OCI-LY3 (cell line): ENCODE measurements around the gene ZBTB42.

Experiments used
- EZH2phosphoT487 ChIP-seq: fragments of 200-600 bp; shearing (Covaris generic); IDR thresholded peaks from 2 replicates; pipeline ENCODE4 v1.6.1; 2018; ENCODE audit warnings: antibody characterized with exemption, mixed run types, low read depth
- TF ChIP-seq, protein P1 (sequence below): fragments of 200-600, 300-600 bp; sonication (generic); IDR thresholded peaks from 2 replicates; pipeline ENCODE4 v1.5.1; 2014; ENCODE audit warnings: antibody characterized with exemption, low read length, low read depth

DNA sequence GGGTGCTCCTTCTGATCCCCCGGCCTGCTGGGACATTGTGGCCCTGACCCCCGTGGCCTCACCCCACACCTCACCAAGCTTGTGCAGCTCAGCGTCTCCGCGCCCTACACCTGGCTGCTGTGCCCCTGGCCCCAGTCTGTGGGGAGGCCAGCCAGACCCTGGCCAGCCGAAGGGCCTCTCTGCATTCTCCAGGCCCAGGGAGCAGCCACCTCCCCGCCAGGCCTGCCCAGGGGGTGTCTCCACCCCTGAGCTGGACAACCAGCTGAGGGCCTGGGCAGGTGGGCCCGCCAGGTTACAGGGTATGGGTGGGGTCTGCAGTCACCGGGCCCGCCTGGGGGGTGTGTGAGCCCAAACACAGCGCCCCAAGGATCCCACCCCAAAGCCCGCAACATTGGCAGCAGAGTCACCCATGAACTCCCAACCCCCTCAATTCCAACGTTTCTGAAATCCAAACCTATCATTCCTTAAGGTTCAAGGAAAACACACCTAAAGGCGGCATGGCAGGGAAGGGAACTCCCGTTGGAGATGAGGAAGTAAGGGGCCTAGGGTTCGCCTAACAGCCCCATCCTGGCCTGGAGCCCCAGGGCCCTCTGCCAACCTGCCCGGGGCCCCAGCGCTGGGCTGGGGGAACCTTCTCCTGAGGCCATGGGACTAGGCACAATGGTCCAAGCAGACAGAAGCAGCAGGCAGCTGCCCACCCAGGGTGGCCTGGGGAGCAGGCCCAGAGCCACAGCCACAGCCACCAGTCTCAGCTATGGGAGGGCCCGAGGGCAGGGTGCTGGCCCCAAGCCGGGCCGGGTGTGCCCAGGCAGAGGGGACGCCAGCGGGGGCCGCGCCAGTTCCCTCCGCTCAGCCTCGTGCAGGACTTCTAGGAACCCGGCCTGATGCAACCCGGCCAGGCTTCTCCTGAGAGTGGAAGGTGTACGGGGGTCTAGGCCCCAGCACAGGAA, 13.9 kb upstream of the ZBTB42 start:
- TF ChIP-seq, protein P1, sequence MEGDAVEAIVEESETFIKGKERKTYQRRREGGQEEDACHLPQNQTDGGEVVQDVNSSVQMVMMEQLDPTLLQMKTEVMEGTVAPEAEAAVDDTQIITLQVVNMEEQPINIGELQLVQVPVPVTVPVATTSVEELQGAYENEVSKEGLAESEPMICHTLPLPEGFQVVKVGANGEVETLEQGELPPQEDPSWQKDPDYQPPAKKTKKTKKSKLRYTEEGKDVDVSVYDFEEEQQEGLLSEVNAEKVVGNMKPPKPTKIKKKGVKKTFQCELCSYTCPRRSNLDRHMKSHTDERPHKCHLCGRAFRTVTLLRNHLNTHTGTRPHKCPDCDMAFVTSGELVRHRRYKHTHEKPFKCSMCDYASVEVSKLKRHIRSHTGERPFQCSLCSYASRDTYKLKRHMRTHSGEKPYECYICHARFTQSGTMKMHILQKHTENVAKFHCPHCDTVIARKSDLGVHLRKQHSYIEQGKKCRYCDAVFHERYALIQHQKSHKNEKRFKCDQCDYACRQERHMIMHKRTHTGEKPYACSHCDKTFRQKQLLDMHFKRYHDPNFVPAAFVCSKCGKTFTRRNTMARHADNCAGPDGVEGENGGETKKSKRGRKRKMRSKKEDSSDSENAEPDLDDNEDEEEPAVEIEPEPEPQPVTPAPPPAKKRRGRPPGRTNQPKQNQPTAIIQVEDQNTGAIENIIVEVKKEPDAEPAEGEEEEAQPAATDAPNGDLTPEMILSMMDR = no peak
- TF ChIP-seq EZH2phosphoT487 = no peak
